ENCODE results near the gene RNF207.

GRCh38 chr1:6248932-6249738 lies 43.2 kb downstream of the RNF207 start:
- TF ChIP-seq CTCF (IDR thresholded peaks at IDR 0.05; ENCODE audit: poor library complexity, severe bottlenecking) (no peak), POLR2AphosphoS5 (IDR thresholded peaks at IDR 0.05) (no peak), EZH2 (IDR thresholded peaks at IDR 0.05; ENCODE audit: borderline replicate concordance, insufficient read depth, low read length, poor library complexity, severe bottlenecking) (no peak), REST (IDR thresholded peaks at IDR 0.05; ENCODE audit: borderline replicate concordance) (no peak)
